Fibroblast of lung (primary cell): ENCODE results near the gene HMCES.

Source experiments
- CTCF ChIP-seq, 2 donors: IDR thresholded peaks in 1 of 2; conservative IDR thresholded peaks in 1 of 2; 1 replicate in 1 of 2; 2 replicates in 1 of 2; pipeline ENCODE4 v1.5.1; 2011 to 2012; ENCODE audit warnings: low read length in 2 of 2, control low read depth in 1 of 2, inconsistent platforms in 1 of 2, low read depth in 1 of 2, mild to moderate bottlenecking in 1 of 2
- EZH2 ChIP-seq: IDR thresholded peaks from 2 replicates; pipeline ENCODE4 v1.5.1; 2012; ENCODE audit warnings: low read length, control low read depth, mild to moderate bottlenecking; ENCODE audit errors: missing control alignments

- TF ChIP-seq CTCF (conservative IDR thresholded peaks at IDR 0.05 in 1 of 2, IDR thresholded peaks at IDR 0.05 in 1 of 2; ENCODE audit: low read depth in 1 of 2, low read length in 2 of 2) (no peak), EZH2 (no peak)
These were observed 42.3 kb downstream of the HMCES start for GRCh38 chr3:129320825-129321487.
